Spleen (tissue), 11 donors: ENCODE data around the gene STXBP5. TPM values are rescaled to one million over a fixed set of nuclear protein-coding genes. Genes with fewer than 3 reads are reported as not detected.
"Not testable (repeated sequence)": the region's sequence is repeated elsewhere in the genome, so short reads cannot be mapped to it uniquely, and the experiment has no call there.

Experiments
- DNase-seq: peaks from one replicate; pipeline ENCODE4 v3.0.0-alpha.2; 2020
- H3K27ac ChIP-seq, 8 donors: fragments of 200-600 bp; sonication (generic) in 7 of 8; 1 replicate in 4 of 8; 2 replicates in 4 of 8; pipeline versions ENCODE4 v1.5.0 to v1.8.0; 2016 to 2021; ENCODE audit warnings: inconsistent platforms in 4 of 8, mild to moderate bottlenecking in 4 of 8, moderate library complexity in 1 of 8
- H3K27me3 ChIP-seq, 7 donors: fragments of 200-600 bp; sonication (generic) in 6 of 7; replicated peaks in 1 of 7; 1 replicate in 4 of 7; 2 replicates in 3 of 7; pipeline versions ENCODE4 v1.5.0 to v1.8.0; 2016 to 2021; ENCODE audit warnings: inconsistent platforms in 3 of 7, mild to moderate bottlenecking in 1 of 7
- H3K36me3 ChIP-seq, 6 donors: fragments of 200-600 bp; sonication (generic) in 5 of 6; 1 replicate in 4 of 6; 2 replicates in 2 of 6; pipeline versions ENCODE4 v1.5.0 to v1.8.0; 2016 to 2021; ENCODE audit warnings: inconsistent platforms in 2 of 6
- H3K4me1 ChIP-seq, 6 donors: fragments of 200-600 bp; sonication (generic) in 5 of 6; 1 replicate in 3 of 6; 2 replicates in 3 of 6; pipeline versions ENCODE4 v1.5.0 to v1.8.0; 2016 to 2021; ENCODE audit warnings: inconsistent platforms in 3 of 6
- H3K4me3 ChIP-seq, 8 donors: fragments of 200-600 bp; sonication (generic) in 7 of 8; 1 replicate in 4 of 8; 2 replicates in 4 of 8; pipeline versions ENCODE4 v1.5.0 to v1.8.0; 2016 to 2021; ENCODE audit warnings: inconsistent platforms in 4 of 8, mild to moderate bottlenecking in 4 of 8, moderate library complexity in 2 of 8
- H3K9me3 ChIP-seq, 8 donors: fragments of 200-600 bp; sonication (generic) in 7 of 8; 1 replicate in 4 of 8; 2 replicates in 4 of 8; pipeline versions ENCODE4 v1.5.0 to v1.8.0; 2016 to 2021; ENCODE audit warnings: inconsistent platforms in 4 of 8
- CTCF ChIP-seq, 11 experiments: fragments of 200-600 bp in 7 of 11; fragments of 450-650 bp in 4 of 11; sonication (generic) in 4 of 11; IDR thresholded peaks in 8 of 11; conservative IDR thresholded peaks in 3 of 11; 1 replicate in 7 of 11; 2 replicates in 4 of 11; pipeline versions ENCODE4 v1.4.0 to v1.8.0; 2016 to 2021; ENCODE audit warnings: antibody characterized with exemption in 11 of 11, inconsistent platforms in 4 of 11, mild to moderate bottlenecking in 1 of 11
- POLR2A ChIP-seq, 3 donors: fragments of 450-650 bp; IDR thresholded peaks; one replicate each; pipeline ENCODE4 v1.5.1; 2017; ENCODE audit warnings: antibody characterized with exemption in 3 of 3, mild to moderate bottlenecking in 1 of 3
- POLR2AphosphoS5 ChIP-seq, 3 donors: sonication (generic); formaldehyde crosslinking; IDR thresholded peaks; one replicate each; pipeline ENCODE4 v1.5.1; 2017; ENCODE audit warnings: antibody characterized with exemption in 3 of 3
- WGBS, 5 donors: extraction: QIAGEN DNeasy Blood & Tissue Kit in 3 of 5; methylation state at CpG; one replicate each; pipeline versions ENCODE4 v1.1.5 to v1.1.7; 2013 to 2018; 5-methylcytosine and 5-hydroxymethylcytosine counted together
- intact Hi-C: fragments of 100-400 bp; cut with DNase I; formaldehyde crosslinking; loops from one replicate; pipeline ENCODE4 v1.15.0; 2023; ENCODE audit warnings: low total_unique reads
- polyA plus RNA-seq, 3 donors: library from polyadenylated mRNA; stranded (reverse); fragments of 200-250 nt; gene quantifications; one replicate each; pipeline ENCODE4 v1.2.1, GENCODE V29; 2013
- total RNA-seq, 7 donors: library from RNA; depleted of rRNA in 3 of 7; stranded (reverse); fragments of >200 nt in 3 of 7; fragmentation: NEBNext Ultra II Directional in 4 of 7; extraction: Animal tissue kit (Norgen Biotek cat#: 25700) in 4 of 7; gene quantifications; one replicate each; pipeline versions ENCODE4 v1.1.0 to v1.2.1, GENCODE V29; 2016 to 2021
- donor health status: healthy with polysubstance abuse.
- donor health status: DM: no; HTN: no; CAD: no; lungs with moderate emphysema.
- donor health status: DM: no; HTN: no; CAD: no.
- donor health status: Bipolar disorder and iron deficiency.
- donor health status: healthy.
- donor health status: DM: no; HTN: no; CAD: no.
- donor health status: DM: yes; HTN: yes; CAD: no.

STXBP5 gene
- total and polyA plus RNA-seq, 10 donors = 6.5 to 51.1 (median 32.3) TPM

GRCh38 chr6:147371325-147371724 is 167.1 kb downstream of the STXBP5 start:
- Histone ChIP-seq H3K4me3 (no peak overlapping the region), H3K4me1 (no peaks in the 10 kb centered on the region), H3K9me3 (no peaks in the 10 kb centered on the region), H3K27ac (no peak overlapping the region), H3K27me3 (no peaks in the 10 kb centered on the region), H3K36me3 (peaks cover 0 to 49% (median 11%) of the 10 kb centered on the region in 6 donors)
- DNase-seq = no peak
- intact Hi-C loops = no loop called here
- TF ChIP-seq POLR2A (IDR thresholded peaks at IDR 0.05) (no peak), CTCF (IDR thresholded peaks at IDR 0.05 in 8 of 11, conservative IDR thresholded peaks at IDR 0.05 in 3 of 11) (no peak)

DNA sequence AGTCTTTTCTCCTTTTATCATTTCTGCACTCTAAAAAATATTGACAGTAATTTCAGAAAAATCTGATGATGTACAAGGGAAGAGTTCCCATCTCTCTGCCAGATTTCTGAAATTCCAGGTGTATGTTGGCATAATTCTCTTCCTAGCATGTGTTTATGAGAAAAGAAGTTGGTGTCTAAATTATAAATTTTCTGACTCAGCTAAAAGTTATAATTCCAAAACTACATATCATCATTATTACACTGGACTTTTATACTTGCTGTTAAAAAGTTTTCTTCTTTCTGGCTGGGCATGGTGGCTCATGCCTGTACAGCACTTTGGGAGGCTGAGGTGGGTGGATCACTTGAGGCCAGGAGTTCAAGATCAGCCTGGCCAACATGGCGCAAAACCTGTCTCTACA is 168.6 kb downstream of the STXBP5 start:
- no peaks in the 10 kb centered on the region for H3K9me3 ChIP-seq
- H3K27ac ChIP-seq = no peak overlapping the region
- DNase-seq = no peak
- H3K4me1 ChIP-seq = no peaks in the 10 kb centered on the region
- intact Hi-C loops = no loop called here
- H3K36me3 ChIP-seq = peaks cover 0 to 50% (median 6%) of the 10 kb centered on the region in 6 donors
- H3K4me3 ChIP-seq = no peak overlapping the region
- WGBS, 5 donors = 97 to 100% (median 98%) methylated on average over 1 of the region's 1 CpG
- no peaks in the 10 kb centered on the region for H3K27me3 ChIP-seq
- TF ChIP-seq POLR2AphosphoS5 (IDR thresholded peaks at IDR 0.05) (no peak), CTCF (IDR thresholded peaks at IDR 0.05 in 8 of 11, conservative IDR thresholded peaks at IDR 0.05 in 3 of 11) (no peak), POLR2A (IDR thresholded peaks at IDR 0.05) (no peak)

- Histone ChIP-seq H3K9me3 (peaks cover 0 to 7% (median 0%) of the 10 kb centered on the region in 8 donors), H3K27ac (no peak overlapping the region), H3K27me3 (no peaks in the 10 kb centered on the region), H3K36me3 (peaks cover 0 to 91% (median 19%) of the 10 kb centered on the region in 6 donors), H3K4me3 (no peak overlapping the region), H3K4me1 (no peaks in the 10 kb centered on the region)
- WGBS, 5 donors = 95 to 100% (median 98%) methylated on average over 1 of the region's 1 CpG
- intact Hi-C loops = no loop called here
- DNase-seq = no peak
- no peak for TF ChIP-seq POLR2AphosphoS5 (IDR thresholded peaks at IDR 0.05)
- no peak for TF ChIP-seq POLR2A (IDR thresholded peaks at IDR 0.05)
- no peak for TF ChIP-seq CTCF (IDR thresholded peaks at IDR 0.05 in 8 of 11, conservative IDR thresholded peaks at IDR 0.05 in 3 of 11)
Measured at GRCh38 chr6:147378819-147379218, 174.6 kb downstream of the STXBP5 start.

DNA sequence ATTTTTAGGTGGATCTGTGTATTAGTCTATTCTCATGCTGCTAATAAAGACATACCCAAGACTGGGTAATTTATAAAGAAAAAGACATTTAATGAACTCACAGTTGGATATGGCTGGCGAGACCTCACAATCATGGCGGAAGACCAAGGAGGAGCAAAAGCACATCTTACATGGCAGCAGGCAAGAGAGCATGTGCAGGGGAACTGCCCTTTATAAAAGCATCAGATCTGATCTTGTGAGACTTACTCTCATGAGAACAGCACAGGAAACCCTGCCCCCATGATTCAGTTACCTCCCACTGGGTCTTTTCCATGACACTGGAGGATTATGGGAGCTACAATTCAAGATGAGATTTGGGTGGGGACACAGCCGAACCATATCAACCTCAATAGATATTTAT is 176.6 kb downstream of the STXBP5 start:
- H3K4me3 ChIP-seq, H3K27ac ChIP-seq, H3K27me3 ChIP-seq, H3K9me3 ChIP-seq, intact Hi-C loops, H3K4me1 ChIP-seq, DNase-seq: not testable (repeated sequence)
- H3K36me3 ChIP-seq = peaks cover 0 to 92% (median 20%) of the 10 kb centered on the region in 6 donors
- WGBS, 5 donors = 97 to 98% (median 97%) methylated on average over 3 of the region's 3 CpGs

DNA sequence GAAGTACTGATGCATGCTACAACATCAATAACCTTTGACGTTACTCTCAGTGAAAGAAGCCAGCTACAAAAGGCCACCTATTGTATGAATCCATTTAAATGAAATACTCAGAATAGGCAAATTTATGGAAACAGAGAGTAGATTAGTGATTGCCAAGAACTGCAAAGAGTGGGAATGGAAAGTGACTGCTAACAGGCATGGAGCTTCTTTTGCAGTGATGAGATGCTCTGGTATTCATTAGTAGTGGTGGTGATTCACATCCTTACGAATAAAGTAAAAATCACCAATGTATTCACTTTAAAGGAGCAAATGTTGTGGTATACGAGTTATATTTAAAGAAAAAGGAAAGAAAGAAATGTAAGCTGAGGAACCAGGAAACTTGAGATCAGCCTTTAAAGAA is 177.5 kb downstream of the STXBP5 start:
- 95 to 96% (median 96%) methylated on average over 3 of the region's 3 CpGs for WGBS, 5 donors
- H3K4me1 ChIP-seq = no peaks in the 10 kb centered on the region
- intact Hi-C loops = no loop called here
- H3K27me3 ChIP-seq = no peaks in the 10 kb centered on the region
- H3K27ac ChIP-seq = no peak overlapping the region
- peaks cover 0 to 90% (median 17%) of the 10 kb centered on the region in 6 donors for H3K36me3 ChIP-seq
- no peak overlapping the region for H3K4me3 ChIP-seq
- DNase-seq = no peak
- TF ChIP-seq POLR2A (IDR thresholded peaks at IDR 0.05) (no peak), POLR2AphosphoS5 (IDR thresholded peaks at IDR 0.05) (no peak), CTCF (IDR thresholded peaks at IDR 0.05 in 8 of 11, conservative IDR thresholded peaks at IDR 0.05 in 3 of 11) (no peak)
- H3K9me3 ChIP-seq = peaks cover 0 to 7% (median 0%) of the 10 kb centered on the region in 8 donors
